Stimulated activated CD8-positive, alpha-beta memory T cell treated with anti-CD3 and anti-CD28 coated beads, Interleukin-7, amount 100 ng/mL, for 48 hours (primary cell): ENCODE data around the gene ITGB1BP2.
"Not testable (repeated sequence)": the region's sequence is repeated elsewhere in the genome, so short reads cannot be mapped to it uniquely, and the experiment has no call there.

Experiments used
- DNase-seq, 2 donors: peaks; one replicate each; pipeline ENCODE4 v3.0.0-alpha.2; 2020; ENCODE audit warnings: low read depth in 1 of 2; ENCODE audit errors: extremely low read depth in 1 of 2

The ITGB1BP2 gene

DNA sequence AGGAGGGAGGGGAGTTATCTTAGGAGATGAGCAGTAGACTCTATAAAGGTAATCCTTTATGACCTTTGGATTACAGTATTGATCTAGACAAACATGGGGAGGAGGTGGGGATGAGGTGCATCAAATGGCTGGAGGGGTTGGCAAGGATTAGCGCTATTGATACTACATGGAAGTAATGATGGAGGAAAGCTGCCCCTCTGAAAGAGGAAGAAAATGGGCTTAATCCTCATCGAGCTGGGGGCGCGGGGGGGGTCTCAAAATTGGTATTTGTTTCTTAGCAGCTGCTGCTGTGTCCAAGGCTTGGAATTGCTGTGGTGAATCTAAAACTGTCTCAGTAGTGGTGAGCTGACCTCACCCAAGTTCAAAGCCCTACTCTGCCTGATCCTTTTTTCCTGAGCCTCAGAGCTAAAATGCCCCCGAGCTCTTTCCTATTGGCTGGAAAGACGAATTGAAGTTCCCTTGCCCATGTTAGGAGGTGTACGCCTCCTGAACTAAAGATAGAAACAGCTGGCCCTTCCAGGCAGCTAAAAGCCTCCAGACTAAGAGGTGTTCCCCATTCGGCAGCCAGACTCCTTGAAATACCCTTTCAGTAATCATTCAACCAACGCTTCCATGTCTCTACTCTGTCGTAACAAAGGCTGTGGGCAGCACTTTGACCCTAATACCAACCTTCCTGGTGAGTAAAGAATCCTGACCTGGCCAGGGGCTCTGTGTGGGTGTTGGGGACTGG lies at the start of gene ITGB1BP2:
Gene ITGB1BP2 (plus strand): TSS at position 556 of the 730 bp plus-strand sequence. CDS start 57 bp downstream, at position 613.
- no peak for DNase-seq

DNA sequence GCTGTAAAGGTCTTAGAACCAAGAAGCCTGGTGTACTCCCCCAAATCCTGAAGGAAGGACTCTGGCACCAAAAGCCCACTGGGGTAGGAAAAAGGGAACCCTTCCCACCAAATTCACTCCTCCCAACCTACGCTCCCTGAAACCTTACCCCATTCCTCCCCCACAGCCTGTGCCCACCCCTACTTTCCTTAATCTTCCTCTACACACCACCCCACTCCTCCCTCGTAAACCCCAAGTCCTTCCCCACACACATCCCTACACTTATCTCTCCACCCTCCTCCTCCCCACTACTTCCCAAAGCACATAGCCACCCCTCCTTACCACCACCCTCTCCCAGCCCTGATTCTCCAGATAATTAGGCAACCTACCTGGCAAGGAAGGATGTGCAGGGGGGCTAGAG lies 49.3 kb upstream of the ITGB1BP2 start:
- no peak for DNase-seq

DNA sequence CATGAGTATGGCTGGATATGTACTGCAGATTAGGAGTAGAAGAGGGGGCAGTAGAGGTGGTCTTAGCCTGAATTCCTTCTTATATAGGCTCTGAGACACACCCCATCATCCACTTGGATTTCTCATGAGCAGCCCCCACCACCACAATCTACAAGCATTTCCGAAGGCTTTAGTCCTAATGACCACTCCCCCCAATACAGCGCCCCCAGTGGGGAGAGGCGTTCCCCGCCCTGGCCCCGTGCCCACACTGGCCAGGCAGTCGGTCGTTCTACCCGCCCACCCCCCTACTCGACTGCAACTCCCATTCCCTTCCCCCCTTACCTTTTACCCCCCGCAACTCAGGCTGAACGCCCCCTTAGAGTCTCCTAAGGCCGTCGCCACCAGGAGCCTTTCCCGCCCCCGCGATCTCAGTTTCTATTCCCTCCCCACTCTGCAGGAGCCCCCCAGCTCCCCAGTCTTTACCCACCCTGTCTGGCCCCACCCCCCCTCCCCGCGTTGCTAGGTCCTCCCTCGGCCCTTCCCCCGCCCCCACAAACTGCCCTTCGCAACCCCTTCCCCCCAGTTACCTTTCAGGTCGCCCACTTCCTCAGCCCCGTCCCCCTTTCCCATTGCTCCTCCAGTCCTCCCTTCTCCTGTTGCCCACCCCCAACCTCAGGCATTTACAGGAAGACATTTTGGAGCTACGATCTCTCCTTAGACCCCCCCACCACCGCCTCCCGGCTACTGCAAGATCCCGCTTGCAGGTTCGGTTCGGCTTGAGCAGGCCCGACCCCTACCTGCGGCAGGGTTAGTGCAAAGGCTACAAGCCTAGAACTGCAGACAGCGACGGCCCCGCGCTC lies 48.1 kb upstream of the ITGB1BP2 start:
- DNase-seq = peak; percentile 4 to 15

DNA sequence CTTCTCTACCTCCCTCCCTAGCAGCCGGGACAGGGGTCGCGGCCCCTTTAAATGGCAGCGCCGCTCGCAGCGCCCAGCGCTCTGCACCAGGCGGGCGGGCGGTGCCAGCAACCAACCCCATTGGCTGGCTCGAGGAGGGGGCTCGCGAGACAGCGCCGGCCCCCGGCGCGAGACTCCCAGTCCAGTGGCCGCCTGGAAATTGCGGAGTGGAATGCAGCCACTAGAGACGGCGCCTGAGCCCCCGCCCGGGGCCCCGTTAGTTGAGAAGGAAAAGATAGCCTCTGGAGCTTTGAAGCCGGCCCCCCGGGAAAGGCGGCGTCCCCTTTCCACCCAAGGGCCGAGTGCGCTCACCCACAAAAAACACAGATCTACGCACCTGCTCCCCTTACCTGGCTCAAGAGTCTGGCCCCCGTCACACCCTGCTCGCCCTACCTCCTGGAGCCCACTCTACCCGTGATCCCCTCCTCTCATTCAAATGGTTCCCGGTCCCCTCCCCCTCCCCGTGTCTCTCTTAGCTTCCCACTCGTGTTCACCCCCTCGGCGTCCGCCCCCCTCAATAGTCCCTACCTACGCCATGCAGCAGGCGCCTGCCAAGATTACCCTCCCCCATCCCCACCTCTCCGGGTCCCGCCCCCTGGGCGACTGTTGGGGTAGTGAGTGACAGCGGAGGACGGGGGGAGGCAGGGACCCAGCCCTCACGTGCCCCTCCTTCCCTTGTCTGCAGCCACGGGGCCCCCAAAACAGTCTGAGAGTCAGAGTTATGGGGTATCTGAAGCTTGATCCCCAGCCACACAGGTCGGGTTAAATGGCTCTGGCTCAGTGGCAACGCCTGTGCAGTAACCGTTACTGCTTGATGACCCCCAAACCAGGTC lies 47.2 kb upstream of the ITGB1BP2 start, which contains the start of gene ZMYM3:
Gene ZMYM3 (minus strand): TSS at position 49 of the 872 bp plus-strand sequence. CDS start 885 bp downstream, outside the sequence.
- DNase-seq = peak; percentile 64 to 72

DNA sequence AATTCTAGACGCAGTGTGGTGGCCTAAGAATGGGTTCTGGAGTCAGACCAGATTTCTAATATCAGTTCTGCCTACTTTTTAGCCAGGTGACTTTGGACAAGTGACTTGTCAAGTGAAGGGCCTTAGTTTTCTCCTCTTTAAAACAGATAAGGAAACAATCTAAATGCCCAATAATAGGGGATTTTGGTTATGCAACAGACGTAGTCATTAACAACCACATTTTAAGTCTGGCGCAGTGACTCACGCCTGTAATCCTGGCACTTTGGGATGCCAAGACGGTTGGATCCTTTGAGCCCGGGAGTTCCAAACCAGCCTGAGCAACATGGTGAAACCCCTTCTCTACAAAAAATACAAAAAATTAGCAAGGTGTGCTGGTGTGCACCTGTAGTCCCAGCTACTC lies 45.5 kb upstream of the ITGB1BP2 start:
- no peak for DNase-seq

DNA sequence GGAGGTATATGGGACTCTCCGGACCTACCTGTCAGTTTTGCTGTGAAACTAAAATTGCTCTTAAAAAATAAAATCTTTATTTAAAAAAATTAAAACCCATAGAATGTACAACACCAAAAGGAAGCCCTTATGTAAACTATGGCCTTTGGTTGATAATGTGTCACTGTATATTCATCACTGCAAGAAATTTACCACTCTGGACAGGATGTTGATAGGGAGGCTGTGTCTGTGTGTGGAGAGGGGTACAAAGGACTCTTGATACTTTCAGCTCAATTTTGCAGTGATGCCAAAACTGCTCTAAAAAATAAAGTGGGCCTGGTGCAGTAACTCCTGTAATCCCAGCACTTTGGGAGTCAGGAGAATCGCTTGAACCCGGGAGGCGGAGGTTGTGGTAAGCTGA lies 44.7 kb upstream of the ITGB1BP2 start:
- no peak for DNase-seq

DNA sequence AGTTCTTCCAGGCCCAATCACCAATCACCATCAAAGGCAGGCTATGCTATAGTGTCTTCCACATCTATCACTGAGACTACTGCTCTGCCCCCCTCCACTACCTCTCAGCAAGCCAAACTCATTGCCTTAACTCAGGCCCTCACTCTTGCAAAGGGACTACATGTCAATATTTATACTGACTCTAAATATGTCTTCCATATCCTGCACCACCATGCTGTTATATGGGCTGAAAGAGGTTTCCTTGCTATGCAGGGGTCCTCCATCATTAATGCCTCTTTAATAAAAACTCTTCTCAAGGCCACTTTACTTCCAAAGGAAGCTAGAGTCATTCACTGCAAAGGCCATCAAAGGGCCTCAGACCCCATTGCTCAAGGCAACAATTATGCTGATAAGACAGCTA lies 32.9 kb upstream of the ITGB1BP2 start:
- not testable (repeated sequence) for DNase-seq

DNA sequence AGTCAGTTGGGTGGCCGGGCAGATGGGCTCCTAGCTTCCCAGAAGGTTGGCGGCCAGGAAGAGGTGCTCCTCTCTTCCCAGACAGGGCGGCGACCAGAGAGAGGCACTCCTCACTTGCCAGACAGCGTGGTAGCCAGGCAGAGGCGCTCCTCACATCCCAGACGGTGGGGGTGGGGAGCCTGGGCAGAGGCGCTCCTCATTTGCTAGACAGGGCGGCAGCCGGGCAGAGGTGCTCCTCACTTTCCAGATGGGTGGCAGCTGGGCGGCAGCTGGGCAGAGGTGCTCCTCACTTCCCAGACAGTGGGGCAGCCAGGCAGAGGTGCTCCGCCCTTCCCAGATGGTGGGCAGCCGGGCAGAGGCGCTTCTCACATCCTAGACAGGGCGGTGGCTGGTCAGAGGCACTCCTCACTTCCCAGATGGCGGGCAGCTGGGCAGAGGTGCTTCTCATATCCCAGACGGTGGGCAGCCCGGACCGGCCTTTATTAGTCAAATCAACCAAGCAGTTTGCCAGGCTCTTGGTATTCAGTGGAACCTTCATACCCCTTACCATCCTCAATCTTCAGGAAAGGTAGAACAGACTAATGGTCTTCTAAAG lies 31.7 kb upstream of the ITGB1BP2 start:
- no peak for DNase-seq

DNA sequence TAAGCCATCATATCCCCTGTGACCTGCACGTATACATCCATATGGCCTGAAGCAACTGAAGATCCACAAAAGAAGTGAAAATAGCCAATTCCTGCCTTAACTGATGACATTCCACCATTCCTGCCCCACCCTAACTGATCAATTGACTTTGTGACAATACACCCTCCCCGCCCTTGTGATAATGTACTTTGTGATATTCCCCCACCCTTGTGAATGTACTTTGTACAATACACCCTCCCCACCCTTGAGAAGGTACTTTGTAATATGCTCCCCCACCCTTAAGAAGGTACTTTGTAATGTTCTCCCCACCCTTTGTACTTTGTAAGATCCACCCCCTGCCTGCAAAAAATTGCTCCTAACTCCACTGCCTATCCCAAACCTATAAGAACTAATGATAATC lies 29.2 kb upstream of the ITGB1BP2 start:
- DNase-seq = not testable (repeated sequence)

DNA sequence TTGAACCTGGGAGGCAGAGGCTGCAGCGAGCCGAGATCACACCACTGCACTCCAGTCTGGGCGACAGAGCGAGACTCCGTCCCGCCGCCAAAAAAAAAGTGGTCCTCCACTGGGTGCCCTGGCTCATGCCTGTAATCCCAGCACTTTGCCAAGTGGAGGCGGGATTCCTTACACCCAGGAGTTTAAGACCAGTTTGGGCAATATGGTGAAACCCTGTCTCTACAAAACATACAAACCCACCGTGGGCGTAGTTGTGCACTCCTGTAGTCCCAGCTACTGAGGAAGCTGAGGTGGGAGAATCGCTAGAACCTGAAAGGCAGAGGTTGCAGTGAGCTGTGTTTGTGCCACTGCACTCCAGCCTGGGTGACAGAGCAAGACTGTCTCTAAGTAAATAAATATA lies 20.2 kb upstream of the ITGB1BP2 start:
- DNase-seq = not testable (repeated sequence)

DNA sequence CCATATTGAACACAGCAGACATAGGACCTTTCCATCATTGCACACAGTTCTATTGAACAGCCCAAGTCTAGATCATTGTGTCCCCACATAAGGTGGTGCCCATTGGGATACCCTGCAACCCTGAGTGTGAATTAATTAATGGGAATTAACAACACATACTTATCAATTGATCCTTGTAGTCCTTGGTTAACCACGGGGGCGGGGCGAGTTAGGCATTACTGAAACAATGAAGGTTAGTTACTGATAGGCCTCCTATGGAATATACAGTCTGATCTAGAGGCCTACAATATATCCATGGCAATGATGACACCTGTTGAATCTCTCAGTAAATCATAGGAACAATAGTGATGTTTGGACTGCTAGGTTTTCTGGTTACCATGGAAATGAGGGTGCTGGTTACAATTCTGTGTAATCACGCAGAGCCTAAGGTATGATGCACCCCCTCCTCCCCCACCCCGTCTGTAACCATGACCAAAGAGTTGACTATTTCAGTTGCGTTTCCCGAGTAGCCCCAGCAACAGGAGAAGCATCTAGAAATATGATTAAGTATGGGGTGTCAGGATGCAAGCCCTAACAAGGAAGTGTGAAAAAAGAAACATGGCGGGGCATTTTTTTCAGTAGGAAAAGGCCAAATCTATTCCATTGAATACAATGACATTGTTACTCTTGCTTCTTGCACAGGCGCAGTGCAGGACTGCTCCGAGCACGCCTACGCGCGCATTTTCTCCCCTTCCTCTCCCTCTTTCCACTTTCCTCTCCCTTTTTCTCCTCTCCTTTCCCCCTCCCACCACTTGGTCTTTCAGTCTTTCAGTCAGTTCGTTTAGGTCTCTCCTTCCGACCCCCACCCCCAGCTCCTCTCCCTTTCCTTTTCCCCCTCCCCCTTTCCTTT lies 18.8 kb upstream of the ITGB1BP2 start:
- DNase-seq = peak; percentile 7 to 62

DNA sequence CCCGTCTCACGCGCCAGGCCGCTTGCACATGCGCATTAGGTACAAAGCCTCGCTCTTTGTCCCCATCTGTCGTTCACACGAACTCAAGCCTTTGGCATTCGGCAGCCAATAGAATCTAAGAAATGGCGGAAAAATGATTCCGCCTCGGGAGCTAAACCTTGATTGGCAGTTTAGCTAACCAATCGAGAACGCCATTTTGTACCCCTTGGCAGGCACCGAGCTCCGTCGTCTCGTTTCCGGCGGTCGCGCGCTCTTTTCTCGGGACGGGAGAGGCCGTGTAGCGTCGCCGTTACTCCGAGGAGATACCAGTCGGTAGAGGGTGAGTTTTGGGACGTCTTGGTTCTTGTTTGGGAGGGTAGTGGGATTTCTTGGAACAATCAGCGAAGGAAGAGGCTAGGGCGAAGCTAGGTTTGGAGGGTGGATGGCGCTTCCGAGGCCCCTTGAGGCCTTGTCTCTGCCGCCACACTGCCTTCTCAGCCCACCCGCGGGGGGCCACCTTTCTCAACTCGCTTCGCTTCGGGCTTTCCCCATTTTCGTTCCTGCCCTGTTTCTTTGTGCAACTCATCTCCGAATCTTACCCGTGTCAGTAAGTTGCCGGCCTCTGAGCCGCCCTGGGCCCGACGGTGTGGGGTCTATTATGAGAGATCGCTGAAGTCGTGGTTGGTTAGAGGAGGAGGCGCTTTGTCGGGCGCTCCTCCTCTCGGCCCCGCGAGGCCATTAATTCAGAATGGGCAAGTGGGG lies 18.0 kb upstream of the ITGB1BP2 start, which contains the start of gene NONO:
Gene NONO (plus strand): TSS at position 233 of the 741 bp plus-strand sequence. CDS start 7,003 bp downstream, outside the sequence.
- DNase-seq = peak; percentile 49 to 78

DNA sequence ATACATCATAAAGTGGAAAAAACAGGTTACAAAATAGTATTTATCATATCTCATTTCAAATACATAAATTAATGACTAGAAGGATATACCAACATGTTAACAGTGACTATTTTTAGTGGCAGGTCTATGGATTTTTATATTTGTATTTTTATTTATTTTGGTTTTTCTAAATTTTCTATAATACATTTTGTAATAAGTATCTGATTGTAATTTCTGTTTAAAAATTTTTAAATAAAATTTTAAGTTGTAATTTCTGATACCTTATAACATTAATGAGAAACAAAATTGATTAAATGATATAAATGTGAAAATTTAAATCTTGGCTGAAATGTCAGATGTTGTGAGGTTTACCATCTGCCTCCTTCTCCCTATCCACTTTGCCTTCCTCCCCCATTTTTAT lies 15.6 kb upstream of the ITGB1BP2 start:
- DNase-seq = no peak

DNA sequence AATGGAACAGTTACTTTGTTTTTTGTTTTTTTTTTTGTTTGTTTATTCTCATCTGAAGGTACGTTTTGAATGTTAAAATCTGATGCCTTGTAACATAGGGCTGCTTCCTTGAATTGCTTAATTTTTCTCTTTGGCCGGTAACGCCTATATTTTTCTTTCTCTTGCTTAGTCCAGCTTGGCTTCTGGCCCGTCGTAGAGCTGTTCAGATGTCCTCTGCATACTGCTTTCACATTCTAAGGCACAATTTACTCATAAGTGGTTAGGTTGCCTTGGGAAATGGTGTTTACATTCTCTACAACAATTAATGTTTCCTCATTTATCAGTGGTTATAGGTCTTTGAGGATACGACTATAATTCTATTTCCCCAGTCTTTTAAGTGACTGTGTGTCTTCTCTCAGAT lies 10.2 kb upstream of the ITGB1BP2 start:
- no peak for DNase-seq

DNA sequence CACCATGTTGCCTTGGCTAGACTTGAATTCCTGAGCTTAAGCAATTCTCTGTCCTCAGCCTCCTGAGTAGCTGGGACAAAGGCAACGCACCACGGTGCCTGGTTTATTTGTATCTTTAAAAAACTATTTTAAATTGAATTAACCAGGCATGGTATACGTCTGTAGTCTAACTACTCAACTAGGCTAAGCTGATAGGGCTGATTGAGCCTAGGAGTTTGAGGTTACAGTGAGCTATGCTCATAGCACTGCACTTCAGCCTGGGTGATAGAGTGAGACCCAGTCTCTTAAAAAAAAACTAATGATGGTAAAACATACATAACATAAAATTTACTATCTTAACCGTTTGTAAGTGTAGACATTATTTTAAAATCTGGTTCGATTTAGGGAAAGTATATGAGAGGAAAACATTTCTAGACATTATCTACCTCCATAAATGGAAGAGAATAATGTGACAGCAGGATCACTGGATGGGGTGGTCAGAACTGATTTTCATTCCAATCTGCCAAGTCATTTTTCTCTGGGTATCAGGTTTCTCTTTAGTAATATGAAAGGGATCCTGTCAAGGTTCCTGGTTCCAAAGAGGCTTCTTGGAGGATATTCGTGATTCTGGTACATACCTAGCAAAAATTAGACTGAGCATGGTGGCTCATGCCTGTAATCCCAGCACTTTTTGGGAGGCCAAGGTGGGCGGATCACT lies 8.7 kb upstream of the ITGB1BP2 start:
- DNase-seq = no peak

DNA sequence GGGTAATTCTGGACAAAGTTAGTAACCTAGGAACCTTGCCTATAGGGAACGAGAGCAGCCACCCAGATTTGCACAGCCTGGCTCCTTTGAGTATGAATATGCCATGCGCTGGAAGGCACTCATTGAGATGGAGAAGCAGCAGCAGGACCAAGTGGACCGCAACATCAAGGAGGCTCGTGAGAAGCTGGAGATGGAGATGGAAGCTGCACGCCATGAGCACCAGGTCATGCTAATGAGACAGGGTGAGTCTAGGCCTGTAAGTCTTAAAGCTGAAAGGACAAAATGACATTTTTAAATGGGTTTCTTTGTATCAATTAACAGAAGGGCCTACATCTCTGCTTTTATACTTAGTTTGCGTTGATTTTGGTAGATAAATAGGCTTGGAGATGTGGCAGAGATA lies 4.7 kb upstream of the ITGB1BP2 start:
- no peak for DNase-seq

DNA sequence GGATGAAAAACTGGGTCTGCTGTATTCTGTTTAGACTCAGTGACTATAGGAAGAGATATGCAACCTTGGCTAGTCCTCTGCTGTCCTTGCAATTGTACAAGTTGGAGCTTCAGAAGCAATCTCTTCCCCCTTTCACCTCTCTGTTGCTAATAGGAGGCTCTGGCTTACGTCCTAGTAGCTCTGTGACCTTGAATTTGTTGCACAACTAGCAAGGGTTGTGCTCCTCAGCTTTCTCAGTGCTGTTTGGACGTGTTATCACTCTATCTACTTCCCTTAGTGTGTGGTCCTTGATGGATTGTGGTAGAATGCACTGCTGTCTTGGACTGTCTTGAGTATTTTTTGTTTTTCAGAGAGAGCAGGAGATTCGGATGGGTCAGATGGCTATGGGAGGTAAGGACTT lies 3.4 kb upstream of the ITGB1BP2 start:
- no peak for DNase-seq

DNA sequence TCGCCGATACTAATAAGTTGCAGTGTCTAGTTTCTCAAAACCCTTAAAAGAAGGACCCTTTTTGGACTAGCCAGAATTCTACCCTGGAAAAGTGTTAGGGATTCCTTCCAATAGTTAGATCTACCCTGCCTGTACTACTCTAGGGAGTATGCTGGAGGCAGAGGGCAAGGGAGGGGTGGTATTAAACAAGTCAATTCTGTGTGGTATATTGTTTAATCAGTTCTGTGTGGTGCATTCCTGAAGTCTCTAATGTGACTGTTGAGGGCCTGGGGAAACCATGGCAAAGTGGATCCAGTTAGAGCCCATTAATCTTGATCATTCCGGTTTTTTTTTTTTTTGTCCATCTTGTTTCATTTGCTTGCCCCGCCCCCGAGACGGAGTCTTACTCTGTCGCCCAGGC lies 1.5 kb upstream of the ITGB1BP2 start:
- DNase-seq = not testable (repeated sequence)
